CD8-positive, alpha-beta memory T cell (primary cell): ENCODE measurements around the gene DSC2. TPM values are rescaled to one million over a fixed set of nuclear protein-coding genes. Genes with fewer than 3 reads are reported as not detected.
A peak's percentile ranks its signal among the peaks of the same experiment; 100 is the strongest.

Experiments
- CTCF ChIA-PET: fragments of 350-600 bp; sonication (Branson Sonifier 250); formaldehyde crosslinking; loops from one replicate; lab custom pipeline; 2021; ENCODE audit warnings: antibody characterized with exemption; lab: Charles Lee
- POLR2A ChIA-PET: fragments of 350-600 bp; sonication (Branson Sonifier 250); formaldehyde crosslinking; loops from one replicate; lab custom pipeline; 2021; ENCODE audit warnings: antibody characterized with exemption; lab: Charles Lee
- DNase-seq, 5 donors: peaks; one replicate each; pipeline versions ENCODE4 v3.0.0 to v3.0.0-alpha.2; 2020 to 2022; ENCODE audit warnings: mixed read lengths in 1 of 5
- H3K27ac ChIP-seq: one replicate; pipeline ENCODE4 v1.7.0; 2013; ENCODE audit warnings: low read depth, mild to moderate bottlenecking, low read length, moderate library complexity
- H3K27me3 ChIP-seq: 2 replicates; pipeline ENCODE4 v1.7.0; 2013; ENCODE audit warnings: low read length, mild to moderate bottlenecking; ENCODE audit not compliant: insufficient read depth, poor library complexity, severe bottlenecking
- H3K36me3 ChIP-seq: 2 replicates; pipeline ENCODE4 v1.7.0; 2013; ENCODE audit warnings: mild to moderate bottlenecking, low read length, moderate library complexity; ENCODE audit not compliant: insufficient read depth
- H3K4me1 ChIP-seq: 2 replicates; pipeline ENCODE4 v1.7.0; 2013; ENCODE audit warnings: mild to moderate bottlenecking, low read length, moderate library complexity; ENCODE audit not compliant: insufficient read depth
- H3K4me3 ChIP-seq: 2 replicates; pipeline ENCODE4 v1.7.0; 2013; ENCODE audit warnings: mild to moderate bottlenecking, low read length
- H3K9me3 ChIP-seq: 2 replicates; pipeline ENCODE4 v1.7.0; 2013; ENCODE audit warnings: mild to moderate bottlenecking, low read length
- H3K27ac Mint-ChIP-seq, 8 donors: one replicate each; pipeline ENCODE4 v1.8.0; 2020 to 2021; ENCODE audit warnings: mixed read lengths in 8 of 8, mild to moderate bottlenecking in 6 of 8, inconsistent platforms in 3 of 8, moderate library complexity in 3 of 8
- H3K27me3 Mint-ChIP-seq, 2 donors: one replicate each; pipeline ENCODE4 v1.8.0; 2020 to 2021; ENCODE audit warnings: mixed read lengths in 2 of 2, mild to moderate bottlenecking in 1 of 2, moderate library complexity in 1 of 2
- H3K36me3 Mint-ChIP-seq, 3 donors: one replicate each; pipeline ENCODE4 v1.8.0; 2020 to 2021; ENCODE audit warnings: mixed read lengths in 3 of 3, inconsistent platforms in 1 of 3, mild to moderate bottlenecking in 1 of 3
- H3K4me1 Mint-ChIP-seq, 3 donors: one replicate each; pipeline ENCODE4 v1.8.0; 2020 to 2021; ENCODE audit warnings: mixed read lengths in 3 of 3, inconsistent platforms in 1 of 3, mild to moderate bottlenecking in 1 of 3
- H3K4me3 Mint-ChIP-seq, 7 donors: one replicate each; pipeline ENCODE4 v1.8.0; 2020 to 2021; ENCODE audit warnings: mixed read lengths in 7 of 7, mild to moderate bottlenecking in 6 of 7, moderate library complexity in 4 of 7, inconsistent platforms in 2 of 7
- H3K9me3 Mint-ChIP-seq, 5 donors: one replicate each; pipeline ENCODE4 v1.8.0; 2020 to 2022; ENCODE audit warnings: mixed read lengths in 5 of 5, mild to moderate bottlenecking in 3 of 5, moderate library complexity in 2 of 5, inconsistent platforms in 1 of 5
- polyA plus RNA-seq: library from polyadenylated mRNA; unstranded; fragments of 300-500 nt; fragmentation: Illumina TruSeq; gene quantifications from one replicate; pipeline ENCODE4 v1.2.3, GENCODE V29; 2021
- total RNA-seq, 2 experiments: library from RNA; stranded (reverse); gene quantifications; one replicate each; pipeline ENCODE4 v1.2.3, GENCODE V29; 2021

Gene DSC2
- total RNA-seq (not detected), polyA plus RNA-seq (not detected)

- Mint-ChIP-seq H3K9me3 (peaks cover 2 to 27% (median 12%) of the 10 kb centered on the region in 5 donors), H3K4me3 (no peak within 1 kb of the TSS), H3K36me3 (no peaks in the 10 kb centered on the region), H3K27me3 (peaks cover 7 to 12% of the 10 kb centered on the region in 2 donors), H3K4me1 (no peaks in the 10 kb centered on the region), H3K27ac (no peak within 1 kb of the TSS)
- DNase-seq = no peak
- ChIA-PET POLR2A (no interaction called here), CTCF (no interaction called here)
- Histone ChIP-seq H3K4me3 (no peak within 1 kb of the TSS), H3K36me3 (no peaks in the 10 kb centered on the region), H3K27me3 (no peaks in the 10 kb centered on the region), H3K9me3 (no peaks in the 10 kb centered on the region), H3K4me1 (no peaks in the 10 kb centered on the region), H3K27ac (peak within 1 kb of the TSS; percentile 74)
Measured at GRCh38 chr18:31102025-31102684, at the start of gene DSC2. DSC2 (minus strand) TSS chr18:31102421; CDS start chr18:31101971, 450 bp downstream.

- CTCF ChIA-PET = no interaction called here
- no peak for DNase-seq
- Histone ChIP-seq H3K4me3 (no peak overlapping the region), H3K9me3 (no peaks in the 10 kb centered on the region), H3K27me3 (no peaks in the 10 kb centered on the region), H3K36me3 (no peaks in the 10 kb centered on the region), H3K4me1 (no peaks in the 10 kb centered on the region), H3K27ac (no peak overlapping the region)
- Mint-ChIP-seq H3K4me1 (no peaks in the 10 kb centered on the region), H3K9me3 (peaks cover 3 to 14% (median 4%) of the 10 kb centered on the region in 5 donors), H3K4me3 (no peak overlapping the region), H3K27ac (no peak overlapping the region), H3K36me3 (peaks cover 0 to 1% (median 0%) of the 10 kb centered on the region in 3 donors), H3K27me3 (no peaks in the 10 kb centered on the region)
- POLR2A ChIA-PET = no interaction called here
Measured at GRCh38 chr18:31149351-31149750, 47.1 kb upstream of the DSC2 start.

DNA sequence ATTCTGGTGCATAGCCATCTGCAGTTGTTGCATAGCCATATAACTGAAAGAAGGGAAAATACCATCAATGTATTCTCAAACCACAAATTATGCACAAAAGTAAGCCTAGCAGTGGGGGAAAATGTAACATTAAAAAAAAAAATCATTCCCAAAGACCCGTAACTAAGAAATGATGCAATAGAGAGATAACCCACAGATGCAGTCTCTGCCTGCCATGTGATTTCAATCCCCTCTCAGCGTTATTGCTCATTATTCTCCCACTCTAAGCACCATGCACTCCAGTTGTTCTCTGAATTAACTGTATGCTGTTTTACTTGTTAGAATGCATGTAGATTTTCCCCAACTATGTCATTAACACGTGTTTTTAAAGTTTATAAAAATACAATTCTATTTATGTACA is 46.4 kb upstream of the DSC2 start:
- peaks cover 3 to 14% (median 4%) of the 10 kb centered on the region in 5 donors for H3K9me3 Mint-ChIP-seq
- H3K36me3 Mint-ChIP-seq = peaks cover 0 to 1% (median 0%) of the 10 kb centered on the region in 3 donors
- no peak overlapping the region for H3K27ac ChIP-seq
- H3K27me3 ChIP-seq = no peaks in the 10 kb centered on the region
- no peaks in the 10 kb centered on the region for H3K9me3 ChIP-seq
- no peak overlapping the region for H3K4me3 Mint-ChIP-seq
- no peaks in the 10 kb centered on the region for H3K4me1 Mint-ChIP-seq
- DNase-seq = no peak
- ChIA-PET POLR2A (no interaction called here), CTCF (no interaction called here)
- no peak overlapping the region for H3K4me3 ChIP-seq
- H3K4me1 ChIP-seq = no peaks in the 10 kb centered on the region
- H3K36me3 ChIP-seq = no peaks in the 10 kb centered on the region
- no peak overlapping the region for H3K27ac Mint-ChIP-seq
- H3K27me3 Mint-ChIP-seq = no peaks in the 10 kb centered on the region

- no peak overlapping the region for H3K27ac ChIP-seq
- CTCF ChIA-PET = no interaction called here
- no peak for DNase-seq
- no peaks in the 10 kb centered on the region for H3K4me1 ChIP-seq
- POLR2A ChIA-PET = no interaction called here
- H3K4me1 Mint-ChIP-seq = no peaks in the 10 kb centered on the region
- peaks cover 0 to 1% (median 0%) of the 10 kb centered on the region in 3 donors for H3K36me3 Mint-ChIP-seq
- no peak overlapping the region for H3K4me3 ChIP-seq
- no peak overlapping the region for H3K4me3 Mint-ChIP-seq
- no peaks in the 10 kb centered on the region for H3K27me3 Mint-ChIP-seq
- no peaks in the 10 kb centered on the region for H3K9me3 ChIP-seq
- H3K9me3 Mint-ChIP-seq = peaks cover 3 to 12% (median 9%) of the 10 kb centered on the region in 5 donors
- H3K27ac Mint-ChIP-seq = no peak overlapping the region
- no peaks in the 10 kb centered on the region for H3K27me3 ChIP-seq
- H3K36me3 ChIP-seq = no peaks in the 10 kb centered on the region
Measured at GRCh38 chr18:31146809-31147208, 44.6 kb upstream of the DSC2 start.

DNA sequence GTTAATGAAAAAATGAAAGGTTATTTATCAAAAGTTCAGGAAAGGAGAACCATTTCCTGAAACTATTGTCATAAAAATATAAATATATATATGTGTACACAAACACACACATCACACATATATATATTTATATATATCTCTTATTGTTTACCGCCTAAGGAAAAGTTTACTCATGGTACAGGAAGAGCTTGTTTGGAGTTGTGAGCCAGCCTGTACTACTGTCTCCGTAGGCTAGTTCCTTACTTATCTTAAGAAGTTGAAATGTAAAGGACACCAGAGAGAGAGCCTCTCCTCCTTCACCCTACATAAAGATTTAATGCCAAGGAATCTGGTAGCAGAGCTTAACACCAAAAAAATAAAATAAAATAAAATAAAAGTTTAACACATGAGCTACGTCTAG is 40.8 kb upstream of the DSC2 start:
- DNase-seq = no peak
- H3K4me3 ChIP-seq = no peak overlapping the region
- Mint-ChIP-seq H3K9me3 (peaks cover 3 to 18% (median 9%) of the 10 kb centered on the region in 5 donors), H3K27ac (no peak overlapping the region), H3K27me3 (no peaks in the 10 kb centered on the region), H3K4me3 (no peak overlapping the region), H3K4me1 (no peaks in the 10 kb centered on the region), H3K36me3 (peaks cover 0 to 1% (median 0%) of the 10 kb centered on the region in 3 donors)
- H3K27me3 ChIP-seq = no peaks in the 10 kb centered on the region
- no peaks in the 10 kb centered on the region for H3K36me3 ChIP-seq
- no peaks in the 10 kb centered on the region for H3K9me3 ChIP-seq
- ChIA-PET POLR2A (no interaction called here), CTCF (no interaction called here)
- H3K4me1 ChIP-seq = no peaks in the 10 kb centered on the region
- H3K27ac ChIP-seq = no peak overlapping the region

GRCh38 chr18:31138709-31139108 is 36.5 kb upstream of the DSC2 start:
- DNase-seq = no peak
- Histone ChIP-seq H3K27ac (no peak overlapping the region), H3K4me1 (no peaks in the 10 kb centered on the region), H3K9me3 (no peaks in the 10 kb centered on the region), H3K4me3 (no peak overlapping the region), H3K27me3 (no peaks in the 10 kb centered on the region), H3K36me3 (no peaks in the 10 kb centered on the region)
- H3K27me3 Mint-ChIP-seq = no peaks in the 10 kb centered on the region
- H3K36me3 Mint-ChIP-seq = no peaks in the 10 kb centered on the region
- H3K9me3 Mint-ChIP-seq = peaks cover 0 to 24% (median 3%) of the 10 kb centered on the region in 5 donors
- H3K27ac Mint-ChIP-seq = no peak overlapping the region
- H3K4me3 Mint-ChIP-seq = no peak overlapping the region
- ChIA-PET POLR2A (interaction anchor here (0.6 kb wide), 1 partner anchor 15 kb away, joined by 3 read pairs; no protein-coding TSS in a partner anchor), CTCF (no interaction called here)
- H3K4me1 Mint-ChIP-seq = no peaks in the 10 kb centered on the region

DNA sequence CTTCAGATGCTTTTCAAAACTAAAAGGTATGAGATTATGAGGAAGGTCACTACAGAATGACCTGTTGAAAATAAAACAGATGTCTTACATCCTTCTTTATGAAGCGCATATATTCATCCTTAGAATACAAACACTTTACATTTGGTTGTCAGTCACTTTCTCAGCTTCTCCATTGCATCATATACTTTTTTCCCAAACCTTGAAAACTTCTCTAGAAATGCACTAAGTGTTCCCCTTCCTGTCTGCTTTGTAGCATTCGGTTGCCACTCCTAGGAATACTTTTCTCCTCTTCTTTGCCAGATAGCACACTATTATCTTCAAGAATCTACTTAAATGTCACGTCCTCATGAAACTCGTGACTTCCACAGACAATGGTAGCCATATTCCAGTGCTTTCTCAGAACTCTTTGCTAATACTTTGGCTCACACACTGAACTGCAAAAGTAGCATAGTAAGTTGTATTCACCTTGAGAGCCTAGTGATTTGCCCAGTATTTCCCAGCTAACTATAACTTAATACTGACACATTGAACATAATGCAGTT is 32.8 kb upstream of the DSC2 start:
- Histone ChIP-seq H3K4me1 (no peaks in the 10 kb centered on the region), H3K27ac (no peak overlapping the region), H3K4me3 (no peak overlapping the region), H3K9me3 (no peaks in the 10 kb centered on the region), H3K36me3 (no peaks in the 10 kb centered on the region), H3K27me3 (no peaks in the 10 kb centered on the region)
- Mint-ChIP-seq H3K36me3 (no peaks in the 10 kb centered on the region), H3K9me3 (peaks cover 0 to 19% (median 3%) of the 10 kb centered on the region in 5 donors), H3K27ac (no peak overlapping the region), H3K27me3 (no peaks in the 10 kb centered on the region), H3K4me1 (no peaks in the 10 kb centered on the region), H3K4me3 (no peak overlapping the region)
- ChIA-PET POLR2A (no interaction called here), CTCF (no interaction called here)
- DNase-seq = no peak

DNA sequence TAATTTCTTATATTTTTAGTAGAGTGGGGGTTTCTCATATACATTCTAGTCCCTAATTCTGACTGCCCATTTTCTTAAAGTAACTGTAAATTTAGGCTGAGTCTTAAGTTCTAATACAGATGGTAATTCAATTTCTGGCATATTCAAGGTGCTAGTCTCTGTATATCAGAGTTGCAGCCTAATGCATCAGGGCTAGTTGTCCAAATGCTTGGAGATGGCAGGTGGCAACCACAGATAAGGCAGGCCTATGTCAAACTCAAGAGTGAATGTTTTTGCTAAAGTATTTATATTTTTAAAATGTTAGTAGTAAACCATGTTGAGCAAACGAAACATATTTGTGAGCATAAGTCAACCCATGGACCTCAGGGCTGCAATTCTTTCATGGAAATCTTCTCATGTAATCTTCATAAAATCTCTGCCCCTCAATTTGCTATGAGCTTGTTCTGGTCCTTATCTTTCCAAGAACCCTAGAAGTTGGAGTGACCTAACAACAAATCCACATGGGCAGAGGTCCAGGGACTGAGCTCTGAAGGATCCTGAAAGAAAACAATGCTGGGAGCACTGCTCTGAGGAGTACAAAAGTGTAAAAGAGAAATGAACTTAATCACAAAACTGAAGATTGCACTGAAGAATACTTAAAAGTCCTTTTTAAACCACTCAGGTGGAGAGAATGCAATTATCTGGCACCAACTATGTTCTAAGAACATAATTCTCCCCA is 27.3 kb upstream of the DSC2 start:
- H3K4me1 ChIP-seq = no peaks in the 10 kb centered on the region
- no peak overlapping the region for H3K27ac ChIP-seq
- no peak overlapping the region for H3K4me3 Mint-ChIP-seq
- no peaks in the 10 kb centered on the region for H3K27me3 ChIP-seq
- CTCF ChIA-PET = no interaction called here
- H3K27me3 Mint-ChIP-seq = no peaks in the 10 kb centered on the region
- no peaks in the 10 kb centered on the region for H3K36me3 Mint-ChIP-seq
- no peaks in the 10 kb centered on the region for H3K9me3 ChIP-seq
- H3K36me3 ChIP-seq = no peaks in the 10 kb centered on the region
- DNase-seq = no peak
- no peaks in the 10 kb centered on the region for H3K4me1 Mint-ChIP-seq
- peaks cover 0 to 10% (median 6%) of the 10 kb centered on the region in 5 donors for H3K9me3 Mint-ChIP-seq
- no peak overlapping the region for H3K4me3 ChIP-seq
- POLR2A ChIA-PET = no interaction called here
- H3K27ac Mint-ChIP-seq = no peak overlapping the region
